GM19455 (cell line): Measurements from ENCODE around the gene WNT2.
"Not testable (repeated sequence)": the region's sequence is repeated elsewhere in the genome, so short reads cannot be mapped to it uniquely, and the experiment has no call there.

Experiments used
- ATAC-seq: cut with Tn5 transposase; IDR thresholded peaks from one replicate; pipeline ENCODE4 v1.9.1; 2021; ENCODE audit not compliant: unreplicated experiment

WNT2 gene

DNA sequence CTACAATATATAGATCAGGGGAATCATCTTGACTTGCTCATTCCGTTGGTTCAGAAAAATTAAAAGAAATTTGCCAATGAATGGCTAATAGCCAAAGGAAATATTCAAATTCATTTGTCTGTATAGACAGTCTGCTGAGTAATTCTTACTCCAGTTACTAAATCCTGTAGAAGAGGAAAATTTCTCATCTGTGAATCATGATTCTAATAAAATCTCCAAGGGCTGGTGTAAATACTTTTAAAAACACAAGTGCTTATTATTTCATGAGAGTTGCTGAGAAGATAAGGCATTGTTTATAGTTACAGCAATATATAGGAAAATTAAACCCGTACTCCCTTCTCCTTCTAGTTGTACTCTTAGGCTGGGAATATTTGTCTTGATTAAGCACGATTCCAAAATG is 53.0 kb downstream of the WNT2 start:
- ATAC-seq, result no peak

GRCh38 chr7:117269417-117269816 is 53.4 kb downstream of the WNT2 start:
- no peak for ATAC-seq

DNA sequence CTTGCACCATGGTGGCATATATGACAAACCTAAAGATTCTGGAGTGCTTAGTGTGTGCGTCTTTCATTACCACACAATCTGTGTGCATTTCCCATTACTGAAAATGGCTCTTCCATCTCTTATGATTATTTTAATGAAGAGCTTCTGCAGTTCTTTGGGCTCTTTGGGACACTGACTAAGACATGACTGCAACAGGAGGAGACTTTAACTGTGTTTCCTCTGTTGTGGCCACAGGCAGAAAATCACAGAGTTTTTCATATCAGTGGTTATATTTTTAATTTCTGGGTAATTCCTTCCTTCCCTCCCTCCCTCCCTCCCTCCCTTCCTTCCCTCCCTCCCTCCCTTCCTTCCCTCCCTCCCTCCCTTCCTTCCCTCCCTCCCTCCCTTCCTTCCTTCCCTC is 58.1 kb downstream of the WNT2 start:
- ATAC-seq, result no peak

DNA sequence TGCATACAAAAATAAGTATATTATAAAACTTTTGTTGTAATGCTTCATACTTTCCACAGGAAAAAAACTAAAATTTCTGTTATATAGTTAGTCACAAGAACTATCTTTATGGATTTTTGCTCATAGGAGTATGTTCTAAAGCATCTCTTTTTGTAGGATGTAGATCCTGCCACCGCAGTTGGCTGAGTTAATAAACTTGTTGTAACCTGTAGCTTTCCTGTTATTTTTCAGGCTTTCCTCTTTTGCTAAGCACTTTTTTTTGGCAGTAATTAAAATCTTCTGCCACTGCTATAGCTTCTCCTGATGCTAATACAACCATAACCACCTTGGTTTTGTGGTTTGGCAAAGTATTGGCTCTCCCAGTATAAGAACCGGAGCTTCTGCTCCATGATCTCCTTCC is 60.3 kb downstream of the WNT2 start:
- no peak for ATAC-seq

DNA sequence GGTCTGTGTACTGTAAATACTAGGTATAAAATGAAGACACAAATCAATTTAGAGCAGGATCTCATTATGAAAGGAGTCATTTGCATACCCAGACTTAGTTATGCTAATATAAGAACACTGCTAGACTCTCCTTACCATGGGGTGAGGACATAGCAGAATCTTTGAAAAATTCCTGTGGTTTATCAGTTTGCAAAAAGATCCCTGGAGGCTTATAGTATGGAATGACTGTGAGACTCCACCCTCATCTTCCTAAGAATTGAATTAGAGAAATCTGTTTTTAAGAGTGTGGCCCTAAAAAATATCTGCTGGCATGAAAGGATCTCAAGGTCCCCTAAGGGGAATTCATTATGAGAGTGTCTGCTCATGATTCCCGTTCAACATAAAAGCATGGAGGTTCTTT is 63.2 kb downstream of the WNT2 start:
- ATAC-seq, result no peak

GRCh38 chr7:117251687-117252086 is 71.2 kb downstream of the WNT2 start:
- ATAC-seq, result no peak

DNA sequence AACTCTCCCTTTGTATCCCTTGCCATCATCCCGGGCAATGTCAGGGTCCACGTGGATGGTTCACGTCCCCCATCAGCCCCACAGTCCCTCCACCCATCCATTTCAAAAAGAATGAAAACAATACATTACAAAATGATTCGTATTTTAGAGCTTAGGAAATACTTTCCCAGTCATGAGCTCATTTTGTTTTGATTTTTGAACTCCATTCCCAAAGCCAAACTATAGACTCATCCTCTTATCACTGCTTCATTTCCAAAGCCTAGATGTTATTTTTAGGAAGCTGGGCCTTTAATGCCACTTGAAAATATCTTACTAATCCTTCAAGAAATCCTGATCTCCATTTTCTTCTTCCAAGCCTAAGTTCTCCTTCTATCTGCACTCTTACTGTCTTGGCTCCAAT is 72.1 kb downstream of the WNT2 start:
- no peak for ATAC-seq

GRCh38 chr7:117250245-117250644 is 72.6 kb downstream of the WNT2 start:
- no peak for ATAC-seq

GRCh38 chr7:117249696-117250095 is 73.2 kb downstream of the WNT2 start:
- no peak for ATAC-seq

GRCh38 chr7:117248829-117249228 is 74.0 kb downstream of the WNT2 start:
- ATAC-seq, result no peak

- no peak for ATAC-seq
Measured at GRCh38 chr7:117247809-117248208, 75.0 kb downstream of the WNT2 start.

DNA sequence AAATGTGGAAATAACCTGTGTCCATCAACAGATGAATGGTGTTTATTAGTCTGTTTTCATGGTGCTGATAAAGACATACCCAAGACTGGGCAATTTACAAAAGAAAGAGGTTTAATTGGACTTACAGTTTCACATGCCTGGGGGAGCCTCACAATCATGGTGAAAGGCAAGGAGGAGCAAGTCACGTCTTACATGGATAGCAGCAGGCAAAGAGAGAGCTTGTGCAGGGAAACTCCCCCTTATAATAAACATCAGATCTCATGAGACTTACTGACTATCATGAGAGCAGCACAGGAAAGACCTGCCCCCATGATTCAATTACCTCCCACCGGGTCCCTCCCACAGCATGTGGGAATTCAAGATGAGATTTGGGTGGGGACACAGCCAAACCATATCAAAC is 77.2 kb downstream of the WNT2 start:
- ATAC-seq, result not testable (repeated sequence)

- ATAC-seq, result no peak
Measured at GRCh38 chr7:117243390-117243789, 79.5 kb downstream of the WNT2 start.

GRCh38 chr7:117241088-117241487 is 81.8 kb downstream of the WNT2 start:
- ATAC-seq, result no peak

DNA sequence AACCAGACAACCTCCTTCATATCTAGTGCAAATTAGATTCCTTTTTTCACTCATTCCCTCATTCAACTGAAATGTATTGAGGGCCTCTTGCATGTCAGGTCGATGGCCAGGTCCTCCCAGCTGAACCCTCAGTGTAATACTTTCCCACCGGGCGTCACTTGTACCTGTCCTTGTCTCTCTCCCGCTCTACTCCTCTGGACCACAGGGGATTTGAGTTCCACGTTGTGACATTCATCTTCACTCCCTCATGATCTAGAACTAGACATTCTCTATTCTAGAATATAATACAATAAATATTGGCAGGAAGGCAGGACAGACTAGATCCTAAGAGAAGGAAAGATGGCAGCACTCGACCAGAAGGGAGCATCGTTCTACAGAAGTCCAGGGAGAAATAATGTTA is 83.9 kb downstream of the WNT2 start:
- no peak for ATAC-seq

DNA sequence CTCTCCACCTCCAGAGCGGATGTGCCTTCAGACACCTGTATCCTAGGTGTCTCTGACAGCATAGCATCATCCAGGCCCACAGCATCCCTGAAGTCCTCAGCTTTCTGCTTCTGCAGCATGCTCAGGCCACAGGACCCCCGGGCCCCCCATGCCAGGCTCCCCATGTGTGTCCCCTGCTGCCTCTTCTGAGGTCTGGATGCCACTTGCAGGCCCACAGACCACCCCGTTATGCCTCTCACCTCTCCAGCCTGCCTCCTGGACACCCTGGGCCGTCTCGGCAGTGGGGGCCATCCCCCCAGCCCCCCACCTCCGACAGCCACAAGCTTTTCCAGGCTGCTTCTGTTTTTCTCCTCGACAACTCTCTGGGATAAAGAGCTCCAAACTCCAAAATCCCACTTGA is 84.4 kb downstream of the WNT2 start:
- no peak for ATAC-seq

GRCh38 chr7:117237646-117238045 is 85.2 kb downstream of the WNT2 start:
- no peak for ATAC-seq

DNA sequence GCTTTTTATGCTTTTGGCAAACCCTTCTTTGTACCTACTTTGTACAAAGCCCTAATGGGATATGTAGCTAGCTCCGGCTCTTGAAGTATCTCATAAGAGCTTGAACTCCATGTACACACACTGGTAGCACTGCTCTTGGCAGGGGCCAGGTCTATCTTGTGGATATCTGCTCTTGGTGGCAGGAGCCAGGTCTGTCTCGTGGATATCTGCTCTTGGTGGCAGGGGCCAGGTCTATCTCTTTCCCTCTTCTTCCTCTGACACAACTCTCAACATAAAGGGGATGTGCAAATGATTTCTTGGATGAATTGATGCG is 91.9 kb downstream of the WNT2 start:
- ATAC-seq, result no peak

- peak; percentile 59 for ATAC-seq
Measured at GRCh38 chr7:117230276-117231046, 92.4 kb downstream of the WNT2 start.

DNA sequence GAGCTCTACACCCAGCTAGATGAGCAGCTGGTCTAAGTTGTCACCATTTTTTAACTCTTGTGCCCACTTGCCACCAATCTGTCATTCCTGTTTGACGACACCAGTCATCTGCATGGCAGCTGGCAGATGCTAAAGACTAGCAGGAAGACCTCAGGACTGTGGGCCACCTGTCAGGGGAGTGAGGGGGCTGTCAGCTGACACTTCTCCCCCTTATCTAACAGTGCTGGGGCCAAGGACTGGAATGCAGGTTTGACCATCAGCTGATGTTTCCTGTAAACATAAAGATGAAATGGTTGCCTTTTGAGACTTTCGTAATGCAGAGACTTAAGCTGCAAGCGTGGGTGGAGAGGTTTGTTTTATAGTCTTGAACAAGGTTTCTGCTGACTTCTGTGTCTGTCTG is 93.5 kb downstream of the WNT2 start:
- ATAC-seq, result no peak

DNA sequence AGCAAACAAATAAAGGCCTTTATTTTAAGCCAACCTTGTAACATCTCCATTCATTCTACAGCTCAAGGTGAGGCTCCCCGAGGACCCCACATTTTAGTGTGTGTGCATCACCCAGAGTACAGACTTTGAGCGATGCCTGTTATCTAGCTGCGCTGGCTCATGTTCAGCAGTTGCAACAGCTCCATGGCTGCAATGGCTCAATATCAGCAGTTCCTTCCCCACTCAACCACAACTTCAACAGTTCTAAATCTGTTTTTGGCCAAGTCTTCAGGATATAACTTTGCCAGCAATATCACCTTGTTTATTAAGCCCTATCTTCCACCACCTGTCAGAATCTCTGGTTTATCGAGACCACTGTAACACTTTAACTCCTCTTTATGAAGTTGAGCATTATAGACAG is 95.8 kb downstream of the WNT2 start:
- ATAC-seq, result no peak

- ATAC-seq, result no peak
Measured at GRCh38 chr7:117225536-117225935, 97.3 kb downstream of the WNT2 start.
